ENCODE data around the gene AMN1.

- TF ChIP-seq, protein P1, sequence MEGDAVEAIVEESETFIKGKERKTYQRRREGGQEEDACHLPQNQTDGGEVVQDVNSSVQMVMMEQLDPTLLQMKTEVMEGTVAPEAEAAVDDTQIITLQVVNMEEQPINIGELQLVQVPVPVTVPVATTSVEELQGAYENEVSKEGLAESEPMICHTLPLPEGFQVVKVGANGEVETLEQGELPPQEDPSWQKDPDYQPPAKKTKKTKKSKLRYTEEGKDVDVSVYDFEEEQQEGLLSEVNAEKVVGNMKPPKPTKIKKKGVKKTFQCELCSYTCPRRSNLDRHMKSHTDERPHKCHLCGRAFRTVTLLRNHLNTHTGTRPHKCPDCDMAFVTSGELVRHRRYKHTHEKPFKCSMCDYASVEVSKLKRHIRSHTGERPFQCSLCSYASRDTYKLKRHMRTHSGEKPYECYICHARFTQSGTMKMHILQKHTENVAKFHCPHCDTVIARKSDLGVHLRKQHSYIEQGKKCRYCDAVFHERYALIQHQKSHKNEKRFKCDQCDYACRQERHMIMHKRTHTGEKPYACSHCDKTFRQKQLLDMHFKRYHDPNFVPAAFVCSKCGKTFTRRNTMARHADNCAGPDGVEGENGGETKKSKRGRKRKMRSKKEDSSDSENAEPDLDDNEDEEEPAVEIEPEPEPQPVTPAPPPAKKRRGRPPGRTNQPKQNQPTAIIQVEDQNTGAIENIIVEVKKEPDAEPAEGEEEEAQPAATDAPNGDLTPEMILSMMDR (IDR thresholded peaks at IDR 0.05), result no peak
- TF ChIP-seq POLR2A (IDR thresholded peaks at IDR 0.05), result no peak
Measured at GRCh38 chr12:31658471-31659086, 70.2 kb downstream of the AMN1 start.

Measured in upper lobe of left lung (tissue), 4 donors.